GM12892 (cell line): ENCODE results near the gene PDZD2.

Experiments
- POLR2A ChIP-seq: IDR thresholded peaks from 2 replicates; pipeline ENCODE4 v1.6.1; 2011; ENCODE audit warnings: low read depth, low read length, control low read depth
- POLR2AphosphoS5 ChIP-seq: IDR thresholded peaks from 2 replicates; pipeline ENCODE4 v1.6.1; 2011; ENCODE audit warnings: low read depth, low read length, control low read depth
- TAF1 ChIP-seq: IDR thresholded peaks from 2 replicates; pipeline ENCODE4 v1.6.1; 2011; ENCODE audit warnings: low read depth, mild to moderate bottlenecking, control low read depth, low read length, borderline replicate concordance

GRCh38 chr5:32123058-32123805 is 484.3 kb downstream of the PDZD2 start:
- no peak for TF ChIP-seq POLR2A
- TF ChIP-seq POLR2AphosphoS5 = no peak
- no peak for TF ChIP-seq TAF1
